K562 (cell line): ENCODE results near the gene HBEGF.

Experiments used
- YY1 ChIP-seq, 3 experiments: IDR thresholded peaks; 2 replicates each; pipeline ENCODE4 v1.6.1; 2011; ENCODE audit warnings: low read length in 2 of 3, mild to moderate bottlenecking in 2 of 3, moderate library complexity in 2 of 3, borderline replicate concordance in 1 of 3, control low read depth in 1 of 3, low read depth in 1 of 3; ENCODE audit not compliant: insufficient read depth in 3 of 3, insufficient replicate concordance in 2 of 3, control insufficient read depth in 1 of 3, insufficient read length in 1 of 3; ENCODE audit errors: extremely low read depth in 1 of 3
- TF ChIP-seq, protein P1 (sequence below), 2 experiments: IDR thresholded peaks; 2 replicates each; pipeline ENCODE4 v1.6.1; 2012; ENCODE audit warnings: improper control_type of control experiment in 2 of 2, low read depth in 2 of 2, low read length in 2 of 2, borderline replicate concordance in 1 of 2
- TF ChIP-seq, protein P2 (sequence below): sonication (generic); formaldehyde crosslinking; IDR thresholded peaks from 2 replicates; pipeline ENCODE4 v1.8.0; 2022; ENCODE audit warnings: mild to moderate bottlenecking, low read depth, missing genetic modification reagents

DNA sequence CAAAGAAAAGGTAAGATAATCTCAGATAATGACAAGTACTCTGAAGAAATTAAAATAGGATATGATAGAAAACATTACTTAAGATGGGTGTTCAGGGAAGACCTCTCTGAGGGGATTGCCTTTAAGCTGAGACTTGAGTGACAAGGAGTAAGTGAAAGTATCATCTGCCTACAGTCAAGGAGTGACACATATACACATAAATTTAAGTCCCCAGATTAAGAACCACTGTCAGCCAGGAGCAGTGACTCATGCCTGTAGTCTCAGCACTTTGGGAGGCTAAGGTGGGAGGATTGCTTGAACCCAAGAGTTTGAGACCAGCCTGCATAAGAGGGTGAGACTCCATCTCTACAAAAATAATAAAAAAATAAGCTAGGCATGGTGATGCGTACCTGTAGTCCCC lies 35.6 kb upstream of the HBEGF start:
- TF ChIP-seq, protein P1, sequence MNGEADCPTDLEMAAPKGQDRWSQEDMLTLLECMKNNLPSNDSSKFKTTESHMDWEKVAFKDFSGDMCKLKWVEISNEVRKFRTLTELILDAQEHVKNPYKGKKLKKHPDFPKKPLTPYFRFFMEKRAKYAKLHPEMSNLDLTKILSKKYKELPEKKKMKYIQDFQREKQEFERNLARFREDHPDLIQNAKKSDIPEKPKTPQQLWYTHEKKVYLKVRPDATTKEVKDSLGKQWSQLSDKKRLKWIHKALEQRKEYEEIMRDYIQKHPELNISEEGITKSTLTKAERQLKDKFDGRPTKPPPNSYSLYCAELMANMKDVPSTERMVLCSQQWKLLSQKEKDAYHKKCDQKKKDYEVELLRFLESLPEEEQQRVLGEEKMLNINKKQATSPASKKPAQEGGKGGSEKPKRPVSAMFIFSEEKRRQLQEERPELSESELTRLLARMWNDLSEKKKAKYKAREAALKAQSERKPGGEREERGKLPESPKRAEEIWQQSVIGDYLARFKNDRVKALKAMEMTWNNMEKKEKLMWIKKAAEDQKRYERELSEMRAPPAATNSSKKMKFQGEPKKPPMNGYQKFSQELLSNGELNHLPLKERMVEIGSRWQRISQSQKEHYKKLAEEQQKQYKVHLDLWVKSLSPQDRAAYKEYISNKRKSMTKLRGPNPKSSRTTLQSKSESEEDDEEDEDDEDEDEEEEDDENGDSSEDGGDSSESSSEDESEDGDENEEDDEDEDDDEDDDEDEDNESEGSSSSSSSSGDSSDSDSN (IDR thresholded peaks at IDR 0.05; ENCODE audit: borderline replicate concordance in 1 of 2, low read depth in 2 of 2, low read length in 2 of 2) = no peak
- TF ChIP-seq, protein P2, sequence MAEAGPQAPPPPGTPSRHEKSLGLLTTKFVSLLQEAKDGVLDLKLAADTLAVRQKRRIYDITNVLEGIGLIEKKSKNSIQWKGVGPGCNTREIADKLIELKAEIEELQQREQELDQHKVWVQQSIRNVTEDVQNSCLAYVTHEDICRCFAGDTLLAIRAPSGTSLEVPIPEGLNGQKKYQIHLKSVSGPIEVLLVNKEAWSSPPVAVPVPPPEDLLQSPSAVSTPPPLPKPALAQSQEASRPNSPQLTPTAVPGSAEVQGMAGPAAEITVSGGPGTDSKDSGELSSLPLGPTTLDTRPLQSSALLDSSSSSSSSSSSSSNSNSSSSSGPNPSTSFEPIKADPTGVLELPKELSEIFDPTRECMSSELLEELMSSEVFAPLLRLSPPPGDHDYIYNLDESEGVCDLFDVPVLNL (CRISPR knock-in tag) = no peak
- no peak for TF ChIP-seq YY1 (IDR thresholded peaks at IDR 0.05; ENCODE audit: borderline replicate concordance in 1 of 3, control insufficient read depth in 1 of 3, extremely low read depth in 1 of 3, insufficient read depth in 3 of 3, insufficient read length in 1 of 3, insufficient replicate concordance in 2 of 3, low read depth in 1 of 3, low read length in 2 of 3)
